C4-2B (cell line): ENCODE data around the gene GABPA.
"Not testable (repeated sequence)": the region's sequence is repeated elsewhere in the genome, so short reads cannot be mapped to it uniquely, and the experiment has no call there.

Experiments used
- ZFX ChIP-seq: fragments of 450-650 bp; IDR thresholded peaks from 2 replicates; pipeline ENCODE4 v1.6.1; 2017
- TF ChIP-seq, protein P1 (sequence below): fragments of 450-650 bp; conservative IDR thresholded peaks from 2 replicates; pipeline ENCODE4 v1.5.1; 2017; ENCODE audit warnings: mild to moderate bottlenecking

DNA sequence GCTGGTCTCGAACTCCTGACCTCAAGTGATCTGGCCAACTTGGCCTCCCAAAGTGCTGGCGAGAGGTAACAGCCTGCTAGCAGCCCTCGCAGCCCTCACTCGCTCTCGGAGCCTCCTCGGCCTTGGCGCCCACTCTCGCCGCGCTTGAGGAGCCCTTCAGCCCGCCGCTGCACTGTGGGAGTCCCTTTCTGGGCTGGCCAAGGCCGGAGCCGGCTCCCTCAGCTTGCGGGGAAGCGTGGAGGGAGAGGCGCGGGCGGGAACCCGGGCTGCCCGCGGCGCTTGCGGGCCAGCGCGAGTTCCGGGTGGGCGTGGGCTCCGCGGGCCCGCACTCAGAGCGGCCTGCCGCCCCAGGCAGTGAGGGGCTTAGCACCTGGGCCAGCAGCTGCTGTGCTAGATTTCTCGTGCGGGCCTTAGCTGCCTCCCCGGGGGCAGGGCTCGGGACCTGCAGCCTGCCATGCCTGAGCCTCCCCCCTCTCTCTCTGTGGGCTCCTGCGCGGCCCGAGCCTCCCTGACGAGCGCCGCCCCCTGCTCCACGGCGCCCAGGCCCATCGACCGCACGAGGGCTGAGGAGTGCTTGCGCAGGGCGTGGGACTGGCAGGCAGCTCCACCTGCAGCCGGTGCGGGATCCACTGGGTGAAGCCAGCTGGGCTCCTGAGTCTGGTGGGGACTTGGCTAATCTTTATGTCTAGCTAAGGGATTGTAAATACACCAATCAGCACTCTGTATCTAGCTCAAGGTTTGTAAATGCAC is 43.5 kb downstream of the GABPA start:
- TF ChIP-seq, protein P1, sequence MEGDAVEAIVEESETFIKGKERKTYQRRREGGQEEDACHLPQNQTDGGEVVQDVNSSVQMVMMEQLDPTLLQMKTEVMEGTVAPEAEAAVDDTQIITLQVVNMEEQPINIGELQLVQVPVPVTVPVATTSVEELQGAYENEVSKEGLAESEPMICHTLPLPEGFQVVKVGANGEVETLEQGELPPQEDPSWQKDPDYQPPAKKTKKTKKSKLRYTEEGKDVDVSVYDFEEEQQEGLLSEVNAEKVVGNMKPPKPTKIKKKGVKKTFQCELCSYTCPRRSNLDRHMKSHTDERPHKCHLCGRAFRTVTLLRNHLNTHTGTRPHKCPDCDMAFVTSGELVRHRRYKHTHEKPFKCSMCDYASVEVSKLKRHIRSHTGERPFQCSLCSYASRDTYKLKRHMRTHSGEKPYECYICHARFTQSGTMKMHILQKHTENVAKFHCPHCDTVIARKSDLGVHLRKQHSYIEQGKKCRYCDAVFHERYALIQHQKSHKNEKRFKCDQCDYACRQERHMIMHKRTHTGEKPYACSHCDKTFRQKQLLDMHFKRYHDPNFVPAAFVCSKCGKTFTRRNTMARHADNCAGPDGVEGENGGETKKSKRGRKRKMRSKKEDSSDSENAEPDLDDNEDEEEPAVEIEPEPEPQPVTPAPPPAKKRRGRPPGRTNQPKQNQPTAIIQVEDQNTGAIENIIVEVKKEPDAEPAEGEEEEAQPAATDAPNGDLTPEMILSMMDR: not testable (repeated sequence)
- TF ChIP-seq ZFX: not testable (repeated sequence)
